HG03432 (cell line): ENCODE measurements around the gene COL16A1.

Source experiments
- ATAC-seq: cut with Tn5 transposase; IDR thresholded peaks from one replicate; pipeline ENCODE4 v1.9.1; 2021; ENCODE audit warnings: mild to moderate bottlenecking, moderate library complexity; ENCODE audit not compliant: unreplicated experiment

Gene COL16A1

DNA sequence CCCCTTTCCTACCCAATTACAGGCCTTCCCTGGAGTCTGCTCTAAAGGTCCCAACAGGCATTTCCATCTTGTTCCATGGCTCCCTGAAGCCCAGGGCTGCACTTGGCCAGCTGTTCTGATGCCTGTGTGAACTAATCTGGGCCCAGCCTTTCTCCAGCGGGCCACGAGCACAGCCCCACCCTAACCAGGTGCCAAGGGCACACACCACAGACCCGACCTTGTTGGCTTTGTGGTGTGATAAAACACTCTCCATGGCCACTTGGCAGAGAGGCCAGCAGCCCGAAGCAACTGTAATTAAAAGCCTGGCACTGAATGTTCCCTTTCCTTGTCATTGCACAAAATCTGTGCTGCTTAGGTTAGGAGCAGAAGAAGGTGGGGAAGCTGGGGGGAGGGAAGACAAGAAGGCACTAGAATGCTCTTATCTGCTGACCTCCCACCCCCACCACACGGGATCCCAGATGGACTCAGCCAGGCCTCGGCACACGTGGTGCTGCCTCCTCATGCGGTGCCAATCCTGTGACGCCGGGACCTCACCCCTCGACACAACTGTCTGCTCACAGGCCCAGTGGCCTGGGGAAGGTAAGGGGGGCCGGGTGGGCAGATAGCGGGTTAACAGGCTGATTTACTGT, 76.4 kb downstream of the COL16A1 start:
- ATAC-seq, result no peak

GRCh38 chr1:31626223-31627207, 77.3 kb downstream of the COL16A1 start:
- ATAC-seq, result no peak

DNA sequence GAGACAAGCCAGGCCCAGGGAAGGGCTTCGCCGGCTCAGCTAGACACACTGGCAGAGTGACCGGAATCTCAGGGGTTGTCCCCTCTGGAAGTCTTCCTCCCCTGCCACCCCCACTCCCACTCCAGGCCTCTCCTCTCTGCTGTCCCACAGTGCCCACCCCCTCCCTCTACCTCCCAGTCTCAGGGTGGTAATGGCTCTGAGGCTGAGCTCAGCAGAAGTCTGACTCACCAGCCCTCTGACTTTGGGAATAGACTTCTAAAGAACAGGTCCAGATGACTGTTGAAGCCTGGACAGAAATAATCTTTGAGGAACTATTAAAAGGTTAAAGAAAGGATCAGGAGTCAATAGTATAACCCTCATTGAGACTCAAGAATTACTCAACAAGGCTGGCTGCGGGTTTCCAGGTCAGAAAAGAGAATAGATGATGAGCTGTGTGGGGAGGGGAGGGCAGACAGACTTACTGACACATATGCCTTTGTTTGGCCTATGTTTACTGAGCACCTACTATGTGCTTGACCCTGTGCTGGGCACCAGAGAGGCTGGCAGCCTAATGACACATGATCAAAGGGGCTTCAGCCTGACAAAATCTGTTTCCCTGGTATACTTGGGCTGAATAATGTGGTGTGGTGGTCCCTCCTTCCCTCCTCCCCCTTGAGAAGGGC, 78.1 kb downstream of the COL16A1 start:
- no peak for ATAC-seq

DNA sequence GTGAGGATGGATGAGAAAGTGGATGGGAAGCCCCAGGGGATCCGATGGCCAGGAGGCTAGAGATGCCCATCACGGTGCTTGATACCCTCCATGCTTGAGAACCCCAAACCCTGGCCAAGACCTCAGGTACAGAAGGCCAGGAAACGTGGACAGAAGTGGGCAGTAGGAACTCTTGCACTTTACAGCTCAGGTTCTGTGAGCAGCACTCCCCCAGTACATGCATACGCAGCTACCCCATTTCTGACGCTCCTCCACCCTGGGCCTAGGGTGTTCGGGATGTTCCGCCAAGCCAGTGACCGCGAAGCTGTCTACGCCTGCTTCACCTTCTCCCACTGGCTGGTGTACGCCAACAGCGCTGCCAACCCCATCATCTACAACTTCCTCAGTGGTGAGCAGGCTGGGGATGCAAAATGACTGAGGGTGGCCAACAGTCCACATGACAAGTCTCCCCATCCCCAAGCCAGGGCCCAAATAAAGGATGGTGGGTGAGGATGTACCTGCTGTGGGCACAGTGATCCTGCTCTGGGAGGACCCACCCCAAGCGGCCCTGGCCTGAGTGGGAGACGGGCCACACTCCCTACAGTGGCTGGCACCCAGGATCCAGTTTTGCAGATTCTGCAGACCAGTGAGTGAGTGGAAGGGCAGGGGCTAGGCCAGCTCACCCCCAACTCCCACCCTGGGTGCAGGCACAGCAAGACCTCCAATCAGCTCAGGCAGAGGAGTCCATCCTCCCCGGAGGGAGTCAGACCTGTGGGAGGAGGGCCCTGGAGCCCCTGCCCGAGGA, 78.9 kb downstream of the COL16A1 start:
- no peak for ATAC-seq

DNA sequence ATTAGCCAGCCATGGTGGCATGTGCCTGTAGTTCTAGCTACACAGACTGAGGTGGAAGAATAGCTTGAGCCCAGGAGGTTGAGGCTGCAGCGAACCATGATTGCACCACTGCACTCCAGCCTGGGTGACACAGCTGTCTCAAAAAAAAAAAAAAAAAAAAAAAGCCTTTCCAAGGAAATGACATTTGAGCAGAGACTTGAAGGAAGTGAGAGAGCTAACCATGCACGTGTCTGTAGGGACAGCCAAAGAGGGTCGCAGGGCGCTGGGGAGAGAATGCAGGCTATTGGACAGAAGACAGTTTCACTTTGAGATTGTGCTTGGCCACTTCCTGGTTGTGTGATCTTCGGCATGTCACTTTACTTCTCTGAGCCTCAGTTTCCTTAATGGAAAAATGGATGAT, 79.5 kb downstream of the COL16A1 start:
- no peak for ATAC-seq

- no peak for ATAC-seq
Measured at GRCh38 chr1:31623365-31623764, 80.5 kb downstream of the COL16A1 start.

- no peak for ATAC-seq
Measured at GRCh38 chr1:31621847-31622730, 81.7 kb downstream of the COL16A1 start.

GRCh38 chr1:31621498-31621820, 82.4 kb downstream of the COL16A1 start:
- ATAC-seq, result no peak

DNA sequence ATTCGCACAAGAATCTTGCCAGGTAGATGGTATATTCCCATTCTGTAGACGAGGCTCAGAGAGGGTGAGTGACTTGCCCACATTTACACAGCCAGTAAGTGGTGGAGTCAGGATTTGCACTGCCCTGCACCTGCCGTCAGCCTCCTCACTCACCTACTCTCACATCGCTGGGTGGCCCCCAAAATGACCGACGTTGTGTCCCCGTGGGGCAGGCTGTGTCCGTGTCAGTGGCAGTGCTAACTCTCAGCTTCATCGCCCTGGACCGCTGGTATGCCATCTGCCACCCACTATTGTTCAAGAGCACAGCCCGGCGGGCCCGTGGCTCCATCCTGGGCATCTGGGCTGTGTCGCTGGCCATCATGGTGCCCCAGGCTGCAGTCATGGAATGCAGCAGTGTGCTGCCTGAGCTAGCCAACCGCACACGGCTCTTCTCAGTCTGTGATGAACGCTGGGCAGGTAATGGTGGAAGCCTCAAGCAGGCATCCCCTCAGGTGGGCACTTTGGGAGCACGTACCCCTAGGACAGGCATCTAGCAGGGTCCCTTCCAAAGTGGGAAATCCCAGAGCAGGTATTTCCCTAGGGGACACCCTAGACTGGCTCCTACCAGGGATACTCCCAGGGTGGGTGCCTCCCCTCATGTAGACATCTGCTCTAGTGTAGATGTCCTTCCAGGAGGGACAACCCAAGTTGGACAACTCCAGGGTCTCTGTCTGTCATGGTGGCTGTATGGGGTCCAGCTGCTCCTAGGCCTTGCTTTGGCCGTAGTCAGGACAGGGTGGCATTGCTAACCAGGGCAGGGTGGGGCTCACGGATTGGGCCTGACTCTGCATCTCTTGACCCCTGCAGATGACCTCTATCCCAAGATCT, 83.0 kb downstream of the COL16A1 start:
- no peak for ATAC-seq

GRCh38 chr1:31618916-31619846, 84.6 kb downstream of the COL16A1 start:
- no peak for ATAC-seq

- peak; percentile 54 for ATAC-seq
Measured at GRCh38 chr1:31617916-31618746, 85.7 kb downstream of the COL16A1 start.

DNA sequence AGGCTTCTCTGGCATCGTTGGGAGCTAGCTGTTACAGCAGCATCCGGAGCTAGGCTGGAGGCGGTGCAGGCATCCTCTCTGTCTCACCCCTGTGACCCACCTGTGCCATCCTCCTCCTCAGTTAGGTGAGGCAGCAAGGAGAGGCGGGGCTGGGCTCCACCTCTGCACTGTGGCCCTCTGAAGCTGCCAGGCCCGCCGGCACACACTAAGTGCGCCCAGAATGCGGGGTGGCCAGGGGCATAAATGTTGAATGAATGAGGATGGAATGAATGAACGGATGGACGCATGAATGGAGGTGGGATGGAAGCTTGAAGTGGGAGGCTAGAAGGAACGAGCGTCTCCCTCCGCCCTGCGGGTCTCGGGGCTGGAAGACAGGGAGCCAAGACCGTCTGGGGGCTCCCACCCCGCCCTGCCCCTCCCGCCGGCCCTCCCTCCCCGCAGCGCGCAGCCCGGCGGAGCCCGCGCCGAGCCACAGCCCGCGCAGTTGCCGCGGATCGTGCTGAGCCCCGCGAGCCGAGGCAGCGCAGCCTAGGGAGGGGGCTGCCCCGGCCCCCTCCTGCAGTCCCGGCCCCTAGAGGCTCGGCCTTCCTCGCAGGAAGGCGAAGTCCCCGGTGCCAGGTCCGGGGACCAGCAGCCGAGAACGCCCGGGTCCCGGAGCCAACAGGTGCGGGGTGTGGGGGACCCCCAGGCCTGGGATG, 86.5 kb downstream of the COL16A1 start, which contains the start of gene HCRTR1:
HCRTR1 (plus strand) TSS at position 472 of the 698 bp plus-strand sequence. CDS start 1,504 bp downstream, outside the sequence.
- peak; percentile 24 for ATAC-seq

GRCh38 chr1:31615939-31616338, 87.9 kb downstream of the COL16A1 start:
- no peak for ATAC-seq

GRCh38 chr1:31615414-31615813, 88.4 kb downstream of the COL16A1 start:
- no peak for ATAC-seq

DNA sequence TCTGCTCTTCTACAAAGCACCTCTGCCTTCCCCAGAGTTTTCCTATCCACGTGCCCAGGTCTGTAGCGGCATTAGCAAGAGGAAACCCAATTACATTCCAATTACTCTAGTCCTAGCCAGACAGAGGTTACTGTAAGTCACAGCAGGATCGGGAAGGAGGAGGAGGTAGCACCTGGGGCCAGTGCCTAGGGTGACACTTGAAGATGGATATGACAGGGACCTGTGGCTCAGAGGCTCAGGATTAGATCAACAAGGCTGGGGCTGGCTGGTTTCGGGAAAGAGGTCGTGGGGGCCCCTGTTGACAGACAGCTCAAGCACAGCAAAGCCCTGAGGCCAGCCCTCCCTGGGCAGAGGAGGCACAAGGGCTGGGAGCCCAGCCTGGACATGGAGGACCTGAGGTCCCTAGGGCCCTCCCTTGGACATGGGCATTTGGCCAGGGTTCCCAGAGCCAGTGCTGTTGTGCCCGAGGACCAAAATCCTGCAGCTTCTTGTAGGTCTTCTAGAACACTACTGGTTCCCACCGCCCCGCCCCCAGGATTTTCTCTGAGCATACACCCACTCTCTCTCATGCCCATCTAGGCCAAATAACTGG, 89.3 kb downstream of the COL16A1 start:
- no peak for ATAC-seq
